ENCODE results near the gene NOL11.
"Not testable (repeated sequence)": the region's sequence is repeated elsewhere in the genome, so short reads cannot be mapped to it uniquely, and the experiment has no call there.

Gene NOL11

GRCh38 chr17:67702861-67703260, 14.9 kb upstream of the NOL11 start:
- H3K36me3 ChIP-seq (ENCODE audit: control insufficient read depth, insufficient read depth, low read length); H3K4me3 ChIP-seq (ENCODE audit: insufficient read depth, low read depth, low read length, poor library complexity, severe bottlenecking); H3K27me3 ChIP-seq (replicated peaks; ENCODE audit: control insufficient read depth, insufficient read depth, low read length, poor library complexity, severe bottlenecking); H3K27ac ChIP-seq (ENCODE audit: insufficient read depth, low read length, poor library complexity, severe bottlenecking); H3K9me3 ChIP-seq (ENCODE audit: control insufficient read depth, low read length); H3K4me1 ChIP-seq (ENCODE audit: control insufficient read depth, insufficient read depth, low read length, poor library complexity, severe bottlenecking); DNase-seq: not testable (repeated sequence)

- H3K9me3 ChIP-seq (ENCODE audit: control insufficient read depth, low read length): no peaks in the 10 kb centered on the region
- no peak for DNase-seq
- H3K27ac ChIP-seq (ENCODE audit: insufficient read depth, low read length, poor library complexity, severe bottlenecking): no peak overlapping the region
- no peak overlapping the region for H3K4me3 ChIP-seq (ENCODE audit: insufficient read depth, low read depth, low read length, poor library complexity, severe bottlenecking)
- no peaks in the 10 kb centered on the region for H3K4me1 ChIP-seq (ENCODE audit: control insufficient read depth, insufficient read depth, low read length, poor library complexity, severe bottlenecking)
- no peaks in the 10 kb centered on the region for H3K36me3 ChIP-seq (ENCODE audit: control insufficient read depth, insufficient read depth, low read length)
- no peaks in the 10 kb centered on the region for H3K27me3 ChIP-seq (replicated peaks; ENCODE audit: control insufficient read depth, insufficient read depth, low read length, poor library complexity, severe bottlenecking)
Measured at GRCh38 chr17:67707442-67707841, 10.3 kb upstream of the NOL11 start.

GRCh38 chr17:67708378-67708777, 9.4 kb upstream of the NOL11 start:
- H3K36me3 ChIP-seq (ENCODE audit: control insufficient read depth, insufficient read depth, low read length): no peaks in the 10 kb centered on the region
- H3K9me3 ChIP-seq (ENCODE audit: control insufficient read depth, low read length): no peaks in the 10 kb centered on the region
- no peak overlapping the region for H3K4me3 ChIP-seq (ENCODE audit: insufficient read depth, low read depth, low read length, poor library complexity, severe bottlenecking)
- no peak overlapping the region for H3K27ac ChIP-seq (ENCODE audit: insufficient read depth, low read length, poor library complexity, severe bottlenecking)
- no peaks in the 10 kb centered on the region for H3K4me1 ChIP-seq (ENCODE audit: control insufficient read depth, insufficient read depth, low read length, poor library complexity, severe bottlenecking)
- H3K27me3 ChIP-seq (replicated peaks; ENCODE audit: control insufficient read depth, insufficient read depth, low read length, poor library complexity, severe bottlenecking): no peaks in the 10 kb centered on the region
- no peak for DNase-seq

- no peak for DNase-seq
- no peak overlapping the region for H3K27ac ChIP-seq (ENCODE audit: insufficient read depth, low read length, poor library complexity, severe bottlenecking)
- H3K9me3 ChIP-seq (ENCODE audit: control insufficient read depth, low read length): no peaks in the 10 kb centered on the region
- peaks cover under 1% of the 10 kb centered on the region for H3K4me1 ChIP-seq (ENCODE audit: control insufficient read depth, insufficient read depth, low read length, poor library complexity, severe bottlenecking)
- no peaks in the 10 kb centered on the region for H3K36me3 ChIP-seq (ENCODE audit: control insufficient read depth, insufficient read depth, low read length)
- H3K27me3 ChIP-seq (replicated peaks; ENCODE audit: control insufficient read depth, insufficient read depth, low read length, poor library complexity, severe bottlenecking): no peaks in the 10 kb centered on the region
- H3K4me3 ChIP-seq (ENCODE audit: insufficient read depth, low read depth, low read length, poor library complexity, severe bottlenecking): no peak overlapping the region
Measured at GRCh38 chr17:67711916-67712315, 5.8 kb upstream of the NOL11 start.

GRCh38 chr17:67712375-67712774, 5.4 kb upstream of the NOL11 start:
- H3K36me3 ChIP-seq (ENCODE audit: control insufficient read depth, insufficient read depth, low read length): no peaks in the 10 kb centered on the region
- H3K4me1 ChIP-seq (ENCODE audit: control insufficient read depth, insufficient read depth, low read length, poor library complexity, severe bottlenecking): peaks cover 3% of the 10 kb centered on the region
- H3K9me3 ChIP-seq (ENCODE audit: control insufficient read depth, low read length): no peaks in the 10 kb centered on the region
- no peak for DNase-seq
- H3K4me3 ChIP-seq (ENCODE audit: insufficient read depth, low read depth, low read length, poor library complexity, severe bottlenecking): no peak overlapping the region
- no peak overlapping the region for H3K27ac ChIP-seq (ENCODE audit: insufficient read depth, low read length, poor library complexity, severe bottlenecking)
- H3K27me3 ChIP-seq (replicated peaks; ENCODE audit: control insufficient read depth, insufficient read depth, low read length, poor library complexity, severe bottlenecking): no peaks in the 10 kb centered on the region

GRCh38 chr17:67713169-67713568, 4.6 kb upstream of the NOL11 start:
- Histone ChIP-seq H3K27me3 (replicated peaks; ENCODE audit: control insufficient read depth, insufficient read depth, low read length, poor library complexity, severe bottlenecking) (no peaks in the 10 kb centered on the region), H3K4me1 (ENCODE audit: control insufficient read depth, insufficient read depth, low read length, poor library complexity, severe bottlenecking) (peaks cover 3% of the 10 kb centered on the region), H3K27ac (ENCODE audit: insufficient read depth, low read length, poor library complexity, severe bottlenecking) (no peak overlapping the region), H3K4me3 (ENCODE audit: insufficient read depth, low read depth, low read length, poor library complexity, severe bottlenecking) (no peak overlapping the region), H3K9me3 (ENCODE audit: control insufficient read depth, low read length) (no peaks in the 10 kb centered on the region), H3K36me3 (ENCODE audit: control insufficient read depth, insufficient read depth, low read length) (no peaks in the 10 kb centered on the region)
- DNase-seq: no peak

GRCh38 chr17:67716405-67716798, 1.3 kb upstream of the NOL11 start:
- Histone ChIP-seq H3K36me3 (ENCODE audit: control insufficient read depth, insufficient read depth, low read length) (peaks cover 15% of the 10 kb centered on the region), H3K27me3 (replicated peaks; ENCODE audit: control insufficient read depth, insufficient read depth, low read length, poor library complexity, severe bottlenecking) (no peaks in the 10 kb centered on the region), H3K4me3 (ENCODE audit: insufficient read depth, low read depth, low read length, poor library complexity, severe bottlenecking) (no peak overlapping the region), H3K9me3 (ENCODE audit: control insufficient read depth, low read length) (no peaks in the 10 kb centered on the region), H3K4me1 (ENCODE audit: control insufficient read depth, insufficient read depth, low read length, poor library complexity, severe bottlenecking) (peaks cover 14% of the 10 kb centered on the region), H3K27ac (ENCODE audit: insufficient read depth, low read length, poor library complexity, severe bottlenecking) (no peak overlapping the region)
- DNase-seq: no peak

- no peaks in the 10 kb centered on the region for H3K9me3 ChIP-seq (ENCODE audit: control insufficient read depth, low read length)
- H3K36me3 ChIP-seq (ENCODE audit: control insufficient read depth, insufficient read depth, low read length): peaks cover 23% of the 10 kb centered on the region
- no peak for DNase-seq
- peaks cover 14% of the 10 kb centered on the region for H3K4me1 ChIP-seq (ENCODE audit: control insufficient read depth, insufficient read depth, low read length, poor library complexity, severe bottlenecking)
- peak overlapping the region; percentile 49 for H3K4me3 ChIP-seq (ENCODE audit: insufficient read depth, low read depth, low read length, poor library complexity, severe bottlenecking)
- H3K27me3 ChIP-seq (replicated peaks; ENCODE audit: control insufficient read depth, insufficient read depth, low read length, poor library complexity, severe bottlenecking): no peaks in the 10 kb centered on the region
- H3K27ac ChIP-seq (ENCODE audit: insufficient read depth, low read length, poor library complexity, severe bottlenecking): peak overlapping the region; percentile 92
Measured at GRCh38 chr17:67717192-67717623, 528 bp upstream of the NOL11 start.

- no peak for DNase-seq
- Histone ChIP-seq H3K36me3 (ENCODE audit: control insufficient read depth, insufficient read depth, low read length) (peaks cover 33% of the 10 kb centered on the region), H3K4me3 (ENCODE audit: insufficient read depth, low read depth, low read length, poor library complexity, severe bottlenecking) (peak overlapping the region; percentile 94), H3K27ac (ENCODE audit: insufficient read depth, low read length, poor library complexity, severe bottlenecking) (peak overlapping the region; percentile 92), H3K9me3 (ENCODE audit: control insufficient read depth, low read length) (no peaks in the 10 kb centered on the region), H3K27me3 (replicated peaks; ENCODE audit: control insufficient read depth, insufficient read depth, low read length, poor library complexity, severe bottlenecking) (no peaks in the 10 kb centered on the region), H3K4me1 (ENCODE audit: control insufficient read depth, insufficient read depth, low read length, poor library complexity, severe bottlenecking) (peaks cover 14% of the 10 kb centered on the region)
Measured at GRCh38 chr17:67718325-67718941, 697 bp downstream of the NOL11 start.

- Histone ChIP-seq H3K27ac (ENCODE audit: insufficient read depth, low read length, poor library complexity, severe bottlenecking) (peak overlapping the region; percentile 41), H3K36me3 (ENCODE audit: control insufficient read depth, insufficient read depth, low read length) (peaks cover 65% of the 10 kb centered on the region), H3K4me3 (ENCODE audit: insufficient read depth, low read depth, low read length, poor library complexity, severe bottlenecking) (no peak overlapping the region), H3K9me3 (ENCODE audit: control insufficient read depth, low read length) (no peaks in the 10 kb centered on the region), H3K27me3 (replicated peaks; ENCODE audit: control insufficient read depth, insufficient read depth, low read length, poor library complexity, severe bottlenecking) (no peaks in the 10 kb centered on the region), H3K4me1 (ENCODE audit: control insufficient read depth, insufficient read depth, low read length, poor library complexity, severe bottlenecking) (no peaks in the 10 kb centered on the region)
- no peak for DNase-seq
Measured at GRCh38 chr17:67725373-67725791, 7.6 kb downstream of the NOL11 start.
